GM19324 (cell line): ENCODE data around the gene ARHGAP24.
"Not testable (repeated sequence)": the region's sequence is repeated elsewhere in the genome, so short reads cannot be mapped to it uniquely, and the experiment has no call there.

Source experiments
- ATAC-seq: cut with Tn5 transposase; IDR thresholded peaks from one replicate; pipeline ENCODE4 v1.9.1; 2021; ENCODE audit warnings: mild to moderate bottlenecking, moderate library complexity; ENCODE audit not compliant: unreplicated experiment, low FRiP score

ARHGAP24 gene

GRCh38 chr4:85938062-85938461, 463.1 kb downstream of the ARHGAP24 start:
- no peak for ATAC-seq

GRCh38 chr4:85938902-85939301, 464.0 kb downstream of the ARHGAP24 start:
- ATAC-seq = no peak

GRCh38 chr4:85939595-85939994, 464.6 kb downstream of the ARHGAP24 start:
- no peak for ATAC-seq

GRCh38 chr4:85940151-85940550, 465.2 kb downstream of the ARHGAP24 start:
- ATAC-seq = no peak

GRCh38 chr4:85942107-85942506, 467.2 kb downstream of the ARHGAP24 start:
- ATAC-seq = no peak

GRCh38 chr4:85946821-85947220, 471.9 kb downstream of the ARHGAP24 start:
- ATAC-seq = no peak

- no peak for ATAC-seq
These were observed 476.1 kb downstream of the ARHGAP24 start for GRCh38 chr4:85951099-85951498.

GRCh38 chr4:85952528-85952927, 477.6 kb downstream of the ARHGAP24 start:
- ATAC-seq = no peak

GRCh38 chr4:85952972-85953650, 478.2 kb downstream of the ARHGAP24 start:
- no peak for ATAC-seq

- ATAC-seq = no peak
These were observed 478.7 kb downstream of the ARHGAP24 start for GRCh38 chr4:85953651-85954018.

- no peak for ATAC-seq
These were observed 480.8 kb downstream of the ARHGAP24 start for GRCh38 chr4:85955620-85956292.

- ATAC-seq = no peak
These were observed 481.5 kb downstream of the ARHGAP24 start for GRCh38 chr4:85956293-85956945.

GRCh38 chr4:85961887-85962286, 486.9 kb downstream of the ARHGAP24 start:
- ATAC-seq = no peak

- no peak for ATAC-seq
These were observed 488.3 kb downstream of the ARHGAP24 start for GRCh38 chr4:85963231-85963630.

GRCh38 chr4:85964298-85964697, 489.3 kb downstream of the ARHGAP24 start:
- no peak for ATAC-seq

- ATAC-seq = not testable (repeated sequence)
These were observed 490.1 kb downstream of the ARHGAP24 start for GRCh38 chr4:85965017-85965416.

- ATAC-seq = no peak
These were observed 490.6 kb downstream of the ARHGAP24 start for GRCh38 chr4:85965529-85965928.

GRCh38 chr4:85966373-85966772, 491.4 kb downstream of the ARHGAP24 start:
- ATAC-seq = no peak

GRCh38 chr4:85967872-85968271, 492.9 kb downstream of the ARHGAP24 start:
- no peak for ATAC-seq

- no peak for ATAC-seq
These were observed 494.2 kb downstream of the ARHGAP24 start for GRCh38 chr4:85968945-85969819.

- ATAC-seq = no peak
These were observed 495.6 kb downstream of the ARHGAP24 start for GRCh38 chr4:85970535-85970934.
